Gastrocnemius medialis (tissue), 4 donors: ENCODE results near the gene ST8SIA6. TPM values are rescaled to one million over a fixed set of nuclear protein-coding genes. Genes with fewer than 3 reads are reported as not detected.
"Not testable (repeated sequence)": the region's sequence is repeated elsewhere in the genome, so short reads cannot be mapped to it uniquely, and the experiment has no call there.

ENCODE experiments used
- ATAC-seq, 2 donors: fragments of 150-250 bp; one replicate each; pipeline ENCODE4 v1.9.1; 2016
- DNase-seq, 2 donors: peaks; one replicate each; pipeline ENCODE4 v3.0.0-alpha.2; 2019
- H3K27ac ChIP-seq, 4 donors: fragments of 200-600 bp; sonication (generic); 1 replicate in 1 of 4; 2 replicates in 3 of 4; pipeline ENCODE4 v1.5.1; 2016 to 2018; ENCODE audit warnings: mild to moderate bottlenecking in 2 of 4, moderate library complexity in 1 of 4
- H3K27me3 ChIP-seq, 3 donors: fragments of 200-600 bp; sonication (generic) in 2 of 3; 1 replicate in 1 of 3; 2 replicates in 2 of 3; pipeline versions ENCODE4 v1.5.1 to v1.6.0; 2016 to 2019; ENCODE audit warnings: mild to moderate bottlenecking in 1 of 3, moderate library complexity in 1 of 3
- H3K36me3 ChIP-seq, 2 donors: fragments of 200-600 bp; sonication (generic) in 1 of 2; one replicate each; pipeline ENCODE4 v1.5.1; 2017 to 2018
- H3K4me1 ChIP-seq, 2 donors: fragments of 200-600 bp; sonication (generic) in 1 of 2; one replicate each; pipeline ENCODE4 v1.5.1; 2016 to 2017; ENCODE audit warnings: mild to moderate bottlenecking in 2 of 2
- H3K4me3 ChIP-seq, 4 donors: fragments of 200-600 bp; sonication (generic) in 3 of 4; 1 replicate in 1 of 4; 2 replicates in 3 of 4; pipeline ENCODE4 v1.5.1; 2016 to 2019; ENCODE audit warnings: mild to moderate bottlenecking in 2 of 4
- H3K9me3 ChIP-seq, 3 donors: fragments of 200-600 bp; sonication (generic) in 2 of 3; 1 replicate in 1 of 3; 2 replicates in 2 of 3; pipeline ENCODE4 v1.5.1; 2016 to 2019
- POLR2A ChIP-seq, 2 donors: fragments of 450-650 bp; IDR thresholded peaks; one replicate each; pipeline ENCODE4 v1.6.1; 2017; ENCODE audit warnings: antibody characterized with exemption in 2 of 2, mild to moderate bottlenecking in 2 of 2, moderate library complexity in 2 of 2
- in situ Hi-C, 4 donors: fragments of 200-750 bp; cut with MboI; loops; one replicate each; pipeline versions ENCODE4 v1.15.0 to v1.8.0; 2017; ENCODE audit warnings: low sequenced_read_pairs in 4 of 4
- intact Hi-C: fragments of 100-400 bp; cut with DNase I; formaldehyde crosslinking; loops from one replicate; pipeline ENCODE4 v1.15.1; 2023; ENCODE audit warnings: low total_unique reads
- total RNA-seq, 4 donors: library from RNA; depleted of rRNA; stranded (reverse); fragments of >200 nt; gene quantifications; one replicate each; pipeline versions ENCODE4 v1.1.0 to v1.2.3, GENCODE V29; 2016
- TF ChIP-seq, protein P1 (sequence below), 5 experiments: fragments of 450-650 bp in 3 of 5; fragments of 200-600 bp in 2 of 5; sonication (generic) in 2 of 5; IDR thresholded peaks in 4 of 5; conservative IDR thresholded peaks in 1 of 5; 1 replicate in 4 of 5; 2 replicates in 1 of 5; pipeline ENCODE4 v1.5.1; 2016 to 2019; ENCODE audit warnings: antibody characterized with exemption in 5 of 5, mild to moderate bottlenecking in 3 of 5, moderate library complexity in 3 of 5

ST8SIA6 gene
- total RNA-seq: under 1 TPM; 0.27 to 0.66 (median 0.44) TPM

GRCh38 chr10:17454161-17455014, at the start of gene ST8SIA6:
ST8SIA6 (minus strand) TSS chr10:17454595; CDS start chr10:17454255, 340 bp downstream.
- peak in 1 of 2 donors; percentile 64 for ATAC-seq
- Histone ChIP-seq H3K27ac (peak within 1 kb of the TSS in 1 of 4 donors; percentile 19), H3K27me3 (peaks cover 14 to 23% (median 21%) of the 10 kb centered on the region in 3 donors), H3K4me1 (no peaks in the 10 kb centered on the region), H3K36me3 (no peaks in the 10 kb centered on the region), H3K9me3 (peaks cover 0 to under 1% (median 0%) of the 10 kb centered on the region in 3 donors), H3K4me3 (peak within 1 kb of the TSS; percentile 39 to 56 (median 48))
- intact Hi-C loops (loop anchor here (10.0 kb wide), 1 partner anchor 110 kb away; no protein-coding TSS in a partner anchor), in situ Hi-C loops (no loop called here)
- TF ChIP-seq POLR2A (IDR thresholded peaks at IDR 0.05): no peak
- TF ChIP-seq, protein P1, sequence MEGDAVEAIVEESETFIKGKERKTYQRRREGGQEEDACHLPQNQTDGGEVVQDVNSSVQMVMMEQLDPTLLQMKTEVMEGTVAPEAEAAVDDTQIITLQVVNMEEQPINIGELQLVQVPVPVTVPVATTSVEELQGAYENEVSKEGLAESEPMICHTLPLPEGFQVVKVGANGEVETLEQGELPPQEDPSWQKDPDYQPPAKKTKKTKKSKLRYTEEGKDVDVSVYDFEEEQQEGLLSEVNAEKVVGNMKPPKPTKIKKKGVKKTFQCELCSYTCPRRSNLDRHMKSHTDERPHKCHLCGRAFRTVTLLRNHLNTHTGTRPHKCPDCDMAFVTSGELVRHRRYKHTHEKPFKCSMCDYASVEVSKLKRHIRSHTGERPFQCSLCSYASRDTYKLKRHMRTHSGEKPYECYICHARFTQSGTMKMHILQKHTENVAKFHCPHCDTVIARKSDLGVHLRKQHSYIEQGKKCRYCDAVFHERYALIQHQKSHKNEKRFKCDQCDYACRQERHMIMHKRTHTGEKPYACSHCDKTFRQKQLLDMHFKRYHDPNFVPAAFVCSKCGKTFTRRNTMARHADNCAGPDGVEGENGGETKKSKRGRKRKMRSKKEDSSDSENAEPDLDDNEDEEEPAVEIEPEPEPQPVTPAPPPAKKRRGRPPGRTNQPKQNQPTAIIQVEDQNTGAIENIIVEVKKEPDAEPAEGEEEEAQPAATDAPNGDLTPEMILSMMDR (IDR thresholded peaks at IDR 0.05 in 4 of 5, conservative IDR thresholded peaks at IDR 0.05 in 1 of 5): no peak
- DNase-seq: peak in 1 of 2 donors; percentile 7

GRCh38 chr10:17503795-17504194, 49.4 kb upstream of the ST8SIA6 start:
- ATAC-seq (no peak), DNase-seq (no peak)
- Histone ChIP-seq H3K4me1 (no peaks in the 10 kb centered on the region), H3K27ac (no peak overlapping the region), H3K4me3 (no peak overlapping the region), H3K27me3 (no peaks in the 10 kb centered on the region), H3K36me3 (no peaks in the 10 kb centered on the region), H3K9me3 (no peaks in the 10 kb centered on the region)
- intact Hi-C loops (no loop called here), in situ Hi-C loops (no loop called here)
- TF ChIP-seq POLR2A (IDR thresholded peaks at IDR 0.05): no peak
- TF ChIP-seq, protein P1 (IDR thresholded peaks at IDR 0.05 in 4 of 5, conservative IDR thresholded peaks at IDR 0.05 in 1 of 5): no peak

DNA sequence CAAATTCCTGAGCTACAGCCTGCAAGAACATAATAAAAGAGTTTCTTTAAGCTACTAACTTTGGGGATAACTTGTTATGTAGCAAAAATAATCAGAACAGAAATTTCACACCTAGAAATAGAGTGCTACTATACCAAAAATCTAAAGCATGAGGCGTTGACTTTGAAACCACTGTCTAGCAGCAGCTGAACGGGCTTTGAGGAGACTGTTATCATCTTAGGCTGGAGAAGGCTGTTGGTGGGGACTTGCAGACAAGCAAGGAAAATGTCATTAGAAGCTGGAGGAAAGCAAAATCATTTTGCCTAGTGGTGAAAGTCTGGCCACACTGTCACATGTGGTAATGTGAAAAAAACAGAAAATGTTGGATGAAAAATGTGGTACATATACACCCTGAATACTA, 48.4 kb upstream of the ST8SIA6 start:
- Histone ChIP-seq H3K9me3 (no peaks in the 10 kb centered on the region), H3K4me1 (no peaks in the 10 kb centered on the region), H3K27me3 (no peaks in the 10 kb centered on the region), H3K4me3 (no peak overlapping the region), H3K36me3 (no peaks in the 10 kb centered on the region), H3K27ac (no peak overlapping the region)
- no peak for ATAC-seq
- in situ Hi-C loops (no loop called here), intact Hi-C loops (no loop called here)
- DNase-seq: no peak
- no peak for TF ChIP-seq POLR2A (IDR thresholded peaks at IDR 0.05)
- TF ChIP-seq, protein P1 (IDR thresholded peaks at IDR 0.05 in 4 of 5, conservative IDR thresholded peaks at IDR 0.05 in 1 of 5): no peak

GRCh38 chr10:17499014-17499413, 44.6 kb upstream of the ST8SIA6 start:
- H3K4me1 ChIP-seq, H3K36me3 ChIP-seq, intact Hi-C loops, ATAC-seq, in situ Hi-C loops, H3K27ac ChIP-seq, H3K27me3 ChIP-seq, H3K4me3 ChIP-seq, H3K9me3 ChIP-seq, DNase-seq: not testable (repeated sequence)

DNA sequence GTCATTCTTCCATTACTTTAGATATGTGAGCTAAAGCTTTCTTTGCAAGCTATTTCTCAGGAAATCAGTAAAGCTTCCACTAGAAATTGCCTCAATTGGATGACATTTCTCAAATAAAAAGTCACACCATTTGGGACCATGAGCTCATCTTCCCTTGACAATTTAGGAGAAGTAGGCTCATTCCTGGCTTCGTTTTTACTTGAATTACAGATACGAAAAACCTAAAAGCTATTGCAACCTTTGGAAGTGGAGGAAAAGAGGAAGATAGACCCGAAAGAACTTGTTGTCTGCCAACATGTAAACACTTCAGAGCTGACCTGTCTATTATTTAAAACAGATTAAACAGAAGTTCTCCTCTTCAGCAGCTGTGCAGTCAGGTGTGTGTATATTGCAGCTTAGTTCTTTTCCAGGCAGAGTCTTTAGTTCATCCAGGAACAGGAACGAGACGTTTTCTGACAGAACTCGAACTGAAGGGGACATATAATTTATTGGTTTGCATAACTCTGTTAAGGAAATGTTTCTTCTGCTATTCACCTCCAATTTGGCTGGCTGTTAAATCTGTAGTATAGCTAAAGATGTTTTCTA, 43.1 kb upstream of the ST8SIA6 start:
- Histone ChIP-seq H3K36me3 (no peaks in the 10 kb centered on the region), H3K27ac (no peak overlapping the region), H3K4me3 (no peak overlapping the region), H3K4me1 (no peaks in the 10 kb centered on the region), H3K9me3 (no peaks in the 10 kb centered on the region), H3K27me3 (no peaks in the 10 kb centered on the region)
- no peak for ATAC-seq
- TF ChIP-seq, protein P1 (IDR thresholded peaks at IDR 0.05 in 4 of 5, conservative IDR thresholded peaks at IDR 0.05 in 1 of 5): no peak
- TF ChIP-seq POLR2A (IDR thresholded peaks at IDR 0.05): no peak
- intact Hi-C loops (no loop called here), in situ Hi-C loops (no loop called here)
- no peak for DNase-seq
